Measurements from ENCODE around the gene KAZN.
A peak's percentile ranks its signal among the peaks of the same experiment; 100 is the strongest.
"Not testable (repeated sequence)": the region's sequence is repeated elsewhere in the genome, so short reads cannot be mapped to it uniquely, and the experiment has no call there.

Gene KAZN

DNA sequence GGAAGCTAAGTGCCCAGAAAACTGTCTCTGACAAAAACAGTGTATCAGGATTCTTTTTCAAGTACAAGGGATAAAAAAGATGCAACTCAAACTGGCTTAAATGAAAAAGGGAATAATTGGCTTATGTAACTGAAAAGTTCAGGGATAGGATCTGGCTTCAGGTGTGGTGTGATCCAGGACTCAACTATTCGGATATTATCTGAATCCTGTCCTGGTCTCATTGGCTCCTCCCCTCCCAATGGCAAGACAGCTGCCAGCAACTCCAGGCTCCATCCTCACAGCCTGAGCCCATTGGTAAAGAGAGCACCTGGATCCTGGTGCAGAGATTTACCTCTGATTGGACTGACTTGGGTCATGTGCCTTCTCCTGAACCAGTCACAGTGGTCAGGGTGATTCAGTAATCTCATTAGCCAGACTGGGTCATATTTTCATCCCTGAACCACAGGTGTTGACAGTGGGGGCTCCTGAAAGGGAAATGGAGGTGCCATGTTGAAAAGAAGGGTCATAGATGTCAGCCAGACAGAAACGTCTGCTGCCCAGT lies 349.7 kb downstream of the KAZN start:
- no peak for DNase-seq

DNA sequence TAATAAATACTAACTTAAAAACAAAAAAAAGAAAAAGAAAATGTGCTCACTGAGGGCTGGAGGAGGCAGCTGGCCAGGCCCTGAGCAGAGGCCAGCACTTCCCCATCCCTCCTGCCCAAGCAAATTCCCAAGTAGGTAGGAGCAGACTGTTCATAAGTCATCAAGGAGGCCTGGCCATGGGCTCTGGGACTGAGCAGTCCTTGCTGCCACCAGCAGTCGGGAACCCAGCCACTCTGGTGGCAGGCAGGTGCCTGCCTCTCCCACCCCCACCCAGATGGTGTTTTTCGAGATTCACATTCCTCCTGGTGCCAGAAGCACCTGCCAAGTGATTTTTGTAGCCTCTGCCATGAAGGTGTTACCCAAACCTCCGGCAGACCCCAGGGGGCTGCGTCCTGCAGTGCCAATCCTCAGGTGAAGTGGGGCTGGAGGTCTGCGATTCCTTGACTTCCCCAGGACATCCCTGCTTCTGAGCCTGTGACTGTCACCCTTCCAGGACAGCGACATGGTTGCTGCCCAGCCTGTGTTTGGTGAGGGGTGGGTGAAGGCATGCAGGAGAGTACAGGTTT lies 350.9 kb downstream of the KAZN start:
- no peak for DNase-seq

DNA sequence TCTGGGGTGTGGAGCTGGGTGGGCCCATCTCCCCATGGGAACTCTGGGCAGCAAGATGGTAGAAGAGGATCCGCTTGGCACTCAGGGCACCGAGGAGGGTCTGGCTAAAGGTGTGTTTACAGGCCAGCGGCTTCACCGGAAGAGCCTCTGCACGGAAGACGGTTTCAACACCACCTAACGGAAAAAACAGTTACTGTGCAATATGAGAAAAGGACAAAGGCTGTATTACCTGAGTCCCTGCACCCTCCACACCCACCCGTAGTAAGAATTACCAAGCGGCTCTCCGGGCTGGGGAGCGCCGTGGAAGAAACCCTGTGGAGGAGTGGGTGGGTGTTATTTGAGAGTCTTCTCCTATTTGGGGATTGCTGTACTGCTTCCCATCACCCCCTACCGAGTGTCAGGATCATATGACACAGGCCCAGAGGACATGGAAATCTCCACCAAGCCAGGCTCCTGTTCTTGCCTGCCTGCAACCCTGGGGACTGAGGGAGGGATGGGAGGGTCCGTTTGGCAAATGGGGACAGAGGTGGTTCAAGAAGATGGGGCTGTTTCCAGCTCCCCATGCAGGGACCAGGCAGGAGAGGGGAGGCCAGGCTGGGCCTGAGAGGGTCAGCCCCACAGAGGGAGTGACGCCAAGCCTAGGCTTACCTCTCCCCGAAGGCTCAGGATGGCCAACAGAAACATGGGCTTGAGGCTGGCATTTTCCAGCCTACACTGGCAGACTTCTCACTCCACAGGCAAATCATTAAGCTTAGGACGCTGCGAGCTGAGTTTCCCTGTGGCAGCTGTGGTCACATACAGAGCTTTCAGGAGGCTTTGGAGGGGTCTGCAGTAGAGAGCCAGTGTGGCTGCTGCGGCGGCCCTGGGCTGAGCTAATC lies 351.6 kb downstream of the KAZN start:
- no peak for DNase-seq

DNA sequence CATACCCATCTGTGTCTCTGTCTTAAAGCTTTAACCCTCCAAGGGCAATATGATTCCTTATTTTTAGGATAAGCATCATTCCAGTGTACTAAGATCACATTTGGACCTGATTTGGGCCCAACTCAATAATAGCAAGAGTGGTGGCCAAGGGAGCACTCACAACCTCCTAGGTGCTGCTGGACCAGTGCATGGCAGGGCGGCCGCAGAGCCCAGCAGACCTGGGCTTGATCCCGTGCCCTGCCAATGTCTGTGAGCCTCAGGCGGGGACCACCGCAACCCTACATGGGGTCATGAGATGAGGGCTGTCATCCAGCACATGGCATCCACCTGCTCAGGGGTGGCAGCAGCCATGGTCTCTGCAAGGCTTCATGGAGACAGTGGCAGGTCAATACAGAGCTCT lies 353.3 kb downstream of the KAZN start:
- no peak for DNase-seq

DNA sequence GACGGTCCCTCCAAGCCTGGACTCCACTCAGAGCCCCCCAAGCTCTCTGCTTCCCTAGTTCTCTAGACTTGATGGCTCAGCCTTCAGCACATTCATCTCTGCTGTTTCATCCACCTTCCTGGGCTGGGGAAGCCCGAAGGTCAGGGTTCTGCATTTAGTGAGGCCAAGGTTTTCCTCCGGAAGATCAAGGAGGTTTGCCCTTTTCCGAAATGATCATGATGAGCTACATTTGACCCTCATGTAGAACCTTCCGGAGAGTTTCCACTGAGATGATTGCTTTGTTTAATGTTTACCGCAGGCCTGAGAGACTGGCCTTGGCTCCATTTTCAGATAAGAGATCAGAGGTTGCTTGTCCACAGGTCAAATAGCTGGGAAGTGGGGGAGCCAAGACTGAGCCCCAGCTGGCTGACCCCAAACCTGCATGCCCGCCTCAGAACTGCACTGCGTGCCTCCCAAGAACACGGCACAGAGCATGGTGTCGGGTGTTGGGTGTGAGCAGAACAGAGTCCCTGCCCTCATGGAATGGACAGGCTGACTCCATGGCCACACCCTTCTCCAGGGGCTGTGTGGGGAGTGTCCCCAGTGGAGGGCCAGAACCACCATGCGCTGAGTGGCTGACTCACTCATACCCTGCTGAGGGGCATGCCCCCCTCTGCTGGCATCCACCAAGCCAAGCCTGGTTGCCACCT lies 354.3 kb downstream of the KAZN start:
- DNase-seq, result no peak

DNA sequence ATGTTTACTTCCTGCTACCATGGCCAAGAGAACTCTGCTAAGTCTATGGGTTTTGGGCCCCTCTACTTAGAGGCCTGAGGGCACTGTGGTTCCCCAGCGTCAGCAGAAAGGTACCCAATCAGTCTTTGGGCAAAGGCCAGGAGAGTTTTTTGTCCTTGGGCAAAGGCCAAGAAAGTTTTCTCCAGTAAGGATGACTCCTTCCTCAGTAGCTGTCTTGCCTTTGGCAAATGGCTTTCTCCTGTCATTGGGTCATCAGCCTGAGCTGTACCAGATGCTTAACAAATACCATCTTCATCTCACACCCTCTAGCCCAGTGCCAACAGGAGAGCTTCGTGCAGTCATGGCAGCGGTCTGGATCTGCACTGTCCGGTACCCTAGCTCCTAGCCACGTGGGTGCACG lies 355.7 kb downstream of the KAZN start:
- DNase-seq, result peak; percentile 6

DNA sequence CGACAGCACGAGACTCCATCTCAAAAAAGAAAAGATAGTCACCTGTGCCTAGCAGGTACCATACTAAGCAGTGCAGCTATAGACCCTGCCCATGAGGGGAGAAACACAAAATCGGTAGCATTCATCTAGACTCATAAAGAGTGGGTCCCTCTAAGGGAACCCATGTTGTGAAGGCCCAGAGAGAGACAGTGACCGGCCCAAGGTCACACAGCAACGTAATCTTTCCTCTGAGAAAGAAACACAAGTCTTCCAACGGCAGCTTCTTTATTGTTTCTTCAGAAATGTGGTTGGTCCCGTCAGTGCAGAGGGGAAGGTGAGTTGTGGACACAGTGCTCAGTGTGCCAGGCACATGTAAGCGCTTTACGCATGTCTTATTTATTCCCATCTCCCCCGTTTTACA lies 356.4 kb downstream of the KAZN start:
- no peak for DNase-seq

DNA sequence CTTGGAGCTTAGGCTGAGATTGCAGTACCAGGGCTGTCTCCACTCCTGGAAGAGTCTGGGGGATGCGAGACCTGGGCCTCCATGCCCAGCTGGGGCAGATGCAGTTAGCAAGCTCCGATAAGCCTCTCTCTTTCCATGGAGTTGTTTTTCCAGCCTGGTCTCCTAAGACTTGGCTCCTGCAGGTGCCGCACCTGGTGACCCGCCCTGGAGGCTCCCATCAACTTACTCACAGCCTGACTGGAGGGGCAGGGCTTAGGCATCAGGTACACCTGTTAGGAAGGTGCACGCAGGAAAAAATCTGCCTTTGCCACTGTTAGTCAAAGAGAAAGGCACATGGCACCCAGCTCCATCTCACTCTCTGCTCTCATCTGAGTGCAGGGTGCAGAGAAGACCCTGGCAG lies 356.9 kb downstream of the KAZN start:
- no peak for DNase-seq

DNA sequence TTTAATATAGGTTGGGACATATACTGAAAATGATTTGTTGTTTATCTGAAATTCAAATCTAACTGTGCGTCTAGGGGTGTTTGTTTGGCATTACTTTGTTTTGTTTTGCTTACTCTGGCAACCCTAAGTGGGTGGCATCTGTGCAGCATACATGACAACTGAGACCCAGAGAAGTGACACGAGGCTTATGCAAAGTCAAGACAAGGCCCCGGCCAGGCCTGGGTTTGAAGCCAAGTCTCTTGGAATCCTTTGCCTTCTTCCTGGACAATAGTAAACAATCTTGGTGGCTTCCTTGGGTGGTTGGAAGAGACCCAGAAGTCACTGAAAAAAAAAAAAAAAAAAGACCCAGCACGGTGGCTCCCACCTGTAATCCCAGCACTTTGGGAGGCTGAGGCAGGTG lies 357.5 kb downstream of the KAZN start:
- DNase-seq, result no peak

DNA sequence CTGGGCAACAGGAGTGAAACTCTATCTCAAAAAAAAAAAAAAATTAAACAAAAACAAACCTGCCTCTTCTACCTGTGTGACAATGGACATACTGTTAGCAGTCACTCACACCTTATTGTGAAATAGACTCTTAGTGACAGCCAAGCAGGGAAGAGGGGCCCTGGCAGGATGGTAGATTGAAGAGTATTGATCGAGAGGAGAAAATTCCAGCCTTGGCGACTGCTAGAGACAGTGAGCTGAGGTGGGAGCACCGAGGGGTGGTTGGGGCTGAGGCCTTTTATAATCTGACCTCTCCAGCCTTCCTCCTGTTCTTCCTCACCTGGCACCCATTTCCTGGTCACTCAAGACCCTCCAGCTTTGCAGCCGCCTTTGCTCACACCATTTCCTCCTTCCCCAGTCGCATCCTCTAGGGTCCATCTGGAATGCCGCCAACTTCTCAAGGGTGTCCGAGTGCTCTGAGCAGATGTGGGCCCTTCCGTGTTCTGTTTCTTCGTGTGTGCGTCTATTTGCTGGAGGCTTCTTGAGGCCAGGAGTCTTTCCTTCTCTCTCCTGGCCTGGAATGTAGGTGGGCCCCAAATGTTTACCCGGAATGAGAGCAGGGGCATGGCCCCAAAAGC lies 358.2 kb downstream of the KAZN start:
- no peak for DNase-seq

DNA sequence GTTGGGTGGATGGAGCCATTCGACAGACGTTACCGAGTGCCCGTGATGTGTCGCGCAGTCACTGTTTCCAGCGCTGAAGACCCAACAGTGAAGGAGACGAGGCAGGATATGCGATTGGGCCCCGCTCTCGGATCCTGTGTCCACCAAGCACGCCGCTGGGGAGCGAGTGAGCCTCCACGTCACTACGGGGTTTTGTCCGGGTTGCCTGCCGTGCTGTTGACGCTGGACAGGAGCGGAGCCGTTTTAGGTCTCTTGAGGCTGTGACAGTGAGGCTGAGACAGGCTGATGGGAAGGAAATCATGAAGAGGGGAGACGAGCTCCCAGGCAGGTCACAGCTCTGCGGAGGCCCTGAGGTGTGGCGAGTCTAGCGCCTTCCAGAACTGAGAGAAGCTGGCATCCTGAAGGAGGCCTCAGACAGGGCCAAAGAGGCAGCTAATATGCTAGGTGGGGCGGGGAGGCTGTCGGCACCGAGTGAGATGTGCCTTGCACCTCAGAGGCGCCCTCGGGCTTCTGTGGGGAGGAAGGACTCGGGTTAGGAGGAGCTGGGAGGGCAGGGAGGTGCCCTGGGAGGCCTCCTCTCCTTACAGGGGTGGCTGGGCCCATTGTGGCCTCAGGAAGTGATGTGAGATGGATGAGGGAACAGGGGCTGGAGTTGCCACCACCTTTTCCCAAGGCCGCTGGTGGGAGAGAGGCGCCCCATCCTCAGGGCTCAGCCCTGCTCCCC lies 359.1 kb downstream of the KAZN start:
- no peak for DNase-seq

DNA sequence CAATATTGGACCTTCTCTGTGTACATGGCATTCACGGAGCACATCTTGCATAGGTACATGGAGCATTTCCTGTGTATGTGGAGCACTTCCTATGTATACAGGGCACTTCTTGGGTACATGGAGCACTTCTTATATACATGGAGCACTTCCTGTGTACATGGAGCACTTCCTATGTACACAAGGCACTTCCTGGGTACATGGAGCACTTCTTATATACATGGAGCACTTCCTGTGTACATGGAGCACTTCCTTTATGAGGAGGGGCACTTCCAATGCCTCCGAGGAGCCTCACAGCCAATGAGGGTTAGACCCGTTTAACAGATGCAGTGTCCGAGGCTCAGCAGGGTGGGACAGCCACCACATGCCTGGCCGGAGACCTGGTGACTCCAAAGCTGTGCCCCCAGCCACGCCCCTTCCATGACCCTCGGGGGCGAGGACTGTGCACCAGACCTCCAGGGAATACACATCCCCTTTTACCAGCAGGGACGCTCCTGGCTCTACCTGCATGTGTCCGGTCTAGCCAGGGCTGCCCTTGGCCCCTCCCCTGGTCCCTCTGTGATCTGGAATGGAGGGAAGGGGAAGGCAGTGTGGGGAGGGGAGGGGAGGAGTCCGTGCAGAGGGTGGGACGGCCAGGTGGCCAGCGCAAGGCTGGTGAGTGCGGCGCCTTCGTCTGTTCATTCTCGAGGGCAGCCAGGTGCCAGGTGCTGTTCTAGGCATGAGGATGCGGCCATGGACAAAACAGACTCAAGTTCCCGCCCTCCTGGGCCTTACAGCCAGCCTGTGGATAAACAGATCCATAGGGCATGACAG lies 360.0 kb downstream of the KAZN start:
- no peak for DNase-seq

DNA sequence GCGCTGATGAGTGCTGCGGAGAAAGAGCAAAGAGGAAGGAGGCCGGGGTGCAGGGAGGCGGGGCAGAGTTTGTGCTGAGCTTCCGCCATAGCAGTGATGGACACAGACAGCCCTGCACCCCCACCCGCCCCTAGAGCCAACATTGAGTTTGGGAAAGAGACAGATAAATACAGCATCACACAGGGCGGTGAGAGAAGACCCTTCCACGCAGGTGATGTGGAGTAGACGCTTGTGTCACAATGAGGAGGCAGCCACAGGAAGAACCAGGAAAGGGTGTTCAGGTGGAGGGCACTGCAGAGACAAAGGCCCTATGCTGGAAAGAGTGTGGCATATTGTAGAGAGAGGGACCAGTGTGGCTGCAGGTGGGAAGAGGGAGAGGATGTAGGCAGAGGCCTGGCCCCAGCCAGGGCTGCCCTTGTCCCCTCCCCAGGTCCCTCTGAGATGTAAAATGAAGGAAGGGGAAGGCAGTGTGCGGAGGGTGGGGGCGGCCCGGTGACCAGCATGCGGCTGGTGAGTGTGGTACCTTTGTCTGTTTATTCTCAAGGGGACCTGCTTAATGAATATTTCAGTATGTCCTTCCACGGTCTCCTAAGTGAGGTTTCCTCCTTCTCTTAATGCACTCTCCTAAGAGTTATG lies 360.7 kb downstream of the KAZN start:
- DNase-seq, result no peak

DNA sequence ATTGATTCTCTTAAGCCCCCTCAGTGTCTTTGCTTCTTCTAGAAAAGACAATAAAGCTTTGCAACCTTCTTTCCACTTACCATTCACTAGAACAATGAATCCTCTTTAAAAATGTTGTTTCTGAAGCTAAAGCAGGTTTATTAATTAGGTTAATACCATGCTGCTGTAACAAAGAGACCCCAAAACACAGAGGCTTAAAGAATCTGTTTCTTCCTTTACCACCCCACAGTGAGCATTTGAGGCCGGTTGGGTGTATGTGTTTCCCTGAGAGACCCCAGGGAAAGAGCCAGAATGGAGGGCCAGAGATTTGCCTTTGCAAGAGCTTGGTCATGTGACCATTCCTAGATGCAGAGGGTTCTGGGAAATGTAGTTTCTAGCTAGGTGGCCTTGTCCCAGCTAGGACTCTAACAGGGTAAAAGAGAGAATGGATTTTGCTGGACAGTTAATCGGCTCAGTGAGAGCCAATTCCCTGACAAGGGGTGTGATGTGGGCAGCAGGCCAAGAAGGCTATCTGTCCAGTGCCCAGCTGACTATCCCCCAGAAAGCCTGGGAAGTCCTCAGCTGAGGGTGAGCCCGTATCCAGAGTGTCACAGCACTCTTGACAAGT lies 363.3 kb downstream of the KAZN start:
- DNase-seq, result no peak

DNA sequence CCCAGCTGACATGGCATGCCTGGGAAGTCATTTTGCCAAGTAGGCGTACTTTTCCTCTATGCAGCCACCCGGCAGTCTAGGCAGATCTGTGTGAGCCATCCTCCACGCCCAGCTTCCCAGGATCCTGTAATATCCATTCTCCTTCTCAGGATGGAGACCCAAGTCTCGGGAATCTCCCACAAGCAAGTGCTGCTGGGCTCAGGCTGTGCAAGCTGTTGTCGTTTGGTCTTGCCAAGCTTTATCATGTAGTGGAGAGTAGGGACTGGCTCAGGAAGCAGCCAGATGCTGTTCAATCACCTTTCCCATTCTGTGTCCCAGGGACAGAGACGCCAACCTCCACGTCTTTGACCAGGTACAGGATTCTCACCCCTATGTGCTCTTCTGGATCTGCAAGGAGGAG lies 363.9 kb downstream of the KAZN start:
- DNase-seq, result no peak

DNA sequence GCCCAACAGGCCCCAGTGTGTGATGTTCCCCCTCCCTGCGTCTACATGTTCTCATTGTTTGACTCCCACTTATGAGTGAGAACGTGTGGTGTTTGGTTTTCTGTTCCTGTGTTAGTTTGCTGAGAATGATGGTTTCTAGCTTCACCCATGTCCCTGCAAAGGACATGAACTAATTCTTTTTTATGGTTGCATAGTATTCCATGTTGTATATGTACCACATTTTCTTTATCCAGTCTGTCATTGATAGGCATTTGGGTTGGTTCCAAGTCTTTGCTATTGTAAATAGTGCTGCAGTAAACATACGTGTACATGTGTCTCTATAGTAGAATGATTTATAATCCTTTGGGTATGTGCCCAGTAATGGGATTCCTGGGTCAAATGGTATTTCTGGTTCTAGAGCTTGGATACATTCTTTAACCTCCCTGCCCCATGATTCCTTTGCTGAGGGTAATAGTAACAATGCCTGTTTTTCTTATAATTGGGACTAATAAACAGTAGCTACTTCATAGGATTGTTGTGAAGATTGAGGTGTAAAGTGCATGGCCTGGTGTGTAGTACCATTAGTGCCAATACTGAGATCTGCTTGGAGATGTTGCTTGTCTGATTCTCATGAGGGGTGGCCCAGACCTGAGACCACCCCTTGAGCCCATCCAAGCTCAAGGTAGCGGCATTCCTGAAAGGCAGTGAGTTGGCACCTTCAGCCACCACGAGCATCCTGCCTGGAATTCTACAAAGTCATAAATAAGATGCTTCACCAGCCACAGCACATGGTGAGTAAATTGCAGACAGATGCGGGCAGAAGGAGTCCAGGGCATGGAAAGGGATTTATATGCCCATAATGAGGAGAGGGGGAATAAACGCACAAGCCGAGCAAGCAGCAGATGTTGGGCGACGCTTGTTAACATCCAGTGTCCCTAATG lies 365.6 kb downstream of the KAZN start:
- DNase-seq, result not testable (repeated sequence)

DNA sequence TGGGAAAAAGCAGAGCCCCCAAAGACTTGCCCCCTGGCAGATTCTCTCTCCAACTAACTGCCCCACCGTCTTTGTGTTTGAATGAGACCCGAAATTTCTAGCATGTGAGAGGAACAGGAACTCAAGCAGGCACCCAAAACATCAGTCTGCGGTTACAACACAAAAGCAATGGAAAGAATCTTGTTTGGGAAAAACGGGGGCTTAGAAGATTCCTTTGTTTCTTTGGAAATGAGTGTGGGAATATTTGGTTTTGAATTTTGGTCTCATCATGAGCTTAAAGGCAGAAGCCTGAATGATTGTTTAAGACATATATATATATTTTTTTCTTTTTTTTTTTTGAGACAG lies 366.2 kb downstream of the KAZN start:
- no peak for DNase-seq

DNA sequence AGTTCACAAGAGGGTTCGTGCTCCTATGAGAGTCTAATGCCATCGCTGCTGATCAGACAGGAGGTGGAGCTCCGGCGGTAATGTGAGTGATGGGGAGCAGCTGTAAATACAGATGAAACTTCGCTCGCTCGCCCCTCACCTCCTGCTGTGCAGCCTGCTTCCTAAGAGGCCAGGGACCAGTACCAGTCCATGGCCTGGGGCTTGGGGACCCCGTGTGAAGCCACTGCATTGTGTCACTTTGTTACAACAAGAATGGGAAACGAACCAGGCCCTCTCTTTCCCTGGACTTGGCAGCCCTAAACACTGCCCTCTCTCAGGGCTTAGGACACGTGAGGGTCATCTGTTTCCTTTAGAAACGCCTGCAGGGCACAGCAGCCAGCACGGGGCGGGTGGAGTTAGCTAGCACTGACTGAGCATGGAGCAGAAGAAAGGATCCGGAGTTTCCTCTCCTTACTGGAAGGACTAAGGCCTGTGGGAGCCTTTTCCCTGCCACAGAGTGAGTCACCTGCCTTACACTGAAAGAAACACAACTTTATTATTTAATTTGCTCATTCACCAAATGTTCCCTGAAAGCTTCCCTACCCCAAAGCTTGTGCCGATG lies 369.9 kb downstream of the KAZN start:
- DNase-seq, result peak; percentile 82

DNA sequence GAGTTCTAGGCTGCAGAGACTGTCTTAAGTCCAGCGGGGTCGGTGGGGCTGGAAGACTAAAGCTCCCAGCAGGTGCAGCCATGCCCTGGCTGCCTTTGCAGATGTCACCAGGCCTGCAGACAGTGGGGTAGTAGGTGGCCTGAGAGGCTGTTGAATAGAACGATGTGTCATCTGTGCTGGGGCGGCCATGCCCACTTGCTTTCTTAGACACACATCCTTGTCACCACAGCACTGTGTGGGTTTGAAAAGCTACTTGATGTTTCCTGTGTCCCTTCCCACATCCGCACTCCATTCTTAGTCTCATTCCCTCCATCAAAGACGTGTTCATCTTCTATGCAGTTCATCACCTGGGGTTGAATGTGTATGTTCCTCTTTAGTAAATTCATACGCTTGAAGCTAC lies 370.5 kb downstream of the KAZN start:
- DNase-seq, result no peak
